GM12891 (cell line): ENCODE measurements around the gene TSPAN18.

ENCODE experiments used
- POLR2A ChIP-seq: IDR thresholded peaks from 2 replicates; pipeline ENCODE4 v1.6.1; 2011; ENCODE audit warnings: low read depth, low read length, control low read depth
- POLR2AphosphoS5 ChIP-seq: IDR thresholded peaks from 2 replicates; pipeline ENCODE4 v1.6.1; 2011; ENCODE audit warnings: low read depth, low read length, control low read depth
- TAF1 ChIP-seq: IDR thresholded peaks from 2 replicates; pipeline ENCODE4 v1.6.1; 2011; ENCODE audit warnings: low read depth, low read length, control low read depth

DNA sequence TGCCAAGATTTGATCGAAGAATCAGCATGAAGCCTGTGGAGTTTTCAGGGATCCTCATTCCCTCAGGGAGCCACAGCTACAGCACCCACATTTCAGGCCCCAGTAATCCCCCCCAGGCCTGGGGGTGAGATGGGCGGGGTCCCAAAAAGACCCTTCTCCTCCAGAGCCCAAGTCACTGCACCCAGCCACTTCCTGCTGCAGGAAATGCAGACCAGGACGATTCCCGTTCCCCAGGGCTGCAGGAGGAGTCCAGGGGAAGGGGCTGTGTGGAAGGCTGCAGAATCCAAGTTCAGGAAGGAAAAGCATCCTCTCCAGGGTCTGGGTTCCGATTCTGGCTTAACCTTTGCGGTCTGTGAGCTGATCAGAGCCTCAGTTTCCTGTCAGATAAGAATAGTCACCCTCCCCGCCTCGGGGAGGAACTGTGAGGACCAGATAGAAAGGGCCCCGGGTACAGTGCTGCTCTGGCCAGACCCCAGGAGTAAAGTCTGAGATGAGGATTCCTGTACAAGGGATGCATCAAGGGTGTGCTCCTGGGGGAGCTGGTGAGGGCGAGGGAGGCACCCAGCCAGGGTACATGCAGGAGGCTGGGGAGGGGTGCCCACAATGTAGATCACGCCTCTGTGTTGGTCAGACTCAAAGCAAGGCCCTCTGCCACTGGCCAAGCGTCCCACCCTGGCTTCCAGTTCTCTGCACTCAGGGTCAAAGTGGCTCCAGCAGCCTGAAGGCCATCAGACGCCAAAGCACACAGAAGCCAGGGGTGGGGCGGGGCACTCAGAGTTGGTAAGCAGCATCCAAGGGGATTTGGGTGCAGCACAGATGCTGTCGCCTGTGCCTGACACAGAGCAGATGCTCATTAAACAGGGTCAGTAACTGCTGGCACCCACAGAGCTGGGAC is 254.0 kb downstream of the TSPAN18 start:
- TF ChIP-seq POLR2A: no peak
- TF ChIP-seq POLR2AphosphoS5: no peak
- TF ChIP-seq TAF1: no peak
